GM12892 (cell line): ENCODE results near the gene ABI1.

Source experiments
- DNase-seq: peaks from one replicate; pipeline ENCODE4 v3.0.0; 2011; ENCODE audit not compliant: insufficient read length
- FAIRE-seq: peaks from 2 replicates; lab custom pipeline; 2011; peaks lifted over from hg19 to GRCh38; lab: Jason Lieb, UNC
- POLR2A ChIP-seq: IDR thresholded peaks from 2 replicates; pipeline ENCODE4 v1.6.1; 2011; ENCODE audit warnings: low read depth, low read length, control low read depth
- POLR2AphosphoS5 ChIP-seq: IDR thresholded peaks from 2 replicates; pipeline ENCODE4 v1.6.1; 2011; ENCODE audit warnings: low read depth, low read length, control low read depth
- TAF1 ChIP-seq: IDR thresholded peaks from 2 replicates; pipeline ENCODE4 v1.6.1; 2011; ENCODE audit warnings: low read depth, mild to moderate bottlenecking, control low read depth, low read length, borderline replicate concordance

ABI1 gene

DNA sequence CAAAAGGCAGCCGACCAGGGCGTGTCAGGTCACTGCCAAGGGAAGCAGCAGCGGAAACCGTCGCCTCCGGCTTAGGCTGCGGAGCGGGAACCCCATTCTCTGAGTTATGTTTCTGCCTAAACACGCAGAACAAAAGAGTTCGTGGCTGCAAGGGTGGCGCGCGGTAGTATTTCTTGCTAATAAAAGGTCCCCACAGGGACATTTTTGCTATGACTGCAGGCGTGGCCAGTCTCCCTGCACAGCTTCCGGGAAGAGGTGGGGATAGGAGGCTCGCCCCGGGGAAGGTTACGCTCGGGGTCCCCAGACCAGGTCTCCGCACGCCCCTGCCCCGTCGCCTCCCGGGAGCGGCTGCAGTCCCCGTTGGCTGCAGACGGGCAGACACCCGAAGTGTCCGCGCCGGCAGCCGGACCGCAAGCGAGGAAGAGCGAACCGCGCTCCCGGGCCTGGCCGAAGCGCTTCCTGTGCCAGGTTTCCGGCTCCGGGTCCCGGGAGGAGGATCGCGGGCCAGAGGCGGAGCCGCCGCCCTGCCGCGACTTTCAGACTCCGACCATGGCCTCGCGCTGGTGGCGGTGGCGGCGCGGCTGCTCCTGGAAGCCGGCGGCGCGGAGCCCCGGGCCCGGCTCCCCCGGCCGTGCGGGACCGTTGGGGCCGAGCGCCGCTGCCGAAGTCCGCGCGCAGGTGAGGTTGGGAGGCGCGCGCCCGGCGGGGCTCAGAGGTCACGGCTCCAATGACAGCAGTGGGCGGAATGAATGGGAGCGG lies 163.4 kb downstream of the ABI1 start, which contains the start of gene PDSS1:
Gene PDSS1 (plus strand): TSS at position 539 of the 759 bp plus-strand sequence. CDS start 11 bp downstream, at position 550.
- DNase-seq (peak; percentile 71), FAIRE-seq (peak; percentile 92)
- TF ChIP-seq TAF1 (peak; percentile 30), POLR2AphosphoS5 (peak; percentile 80), POLR2A (peak; percentile 88)

GRCh38 chr10:26696786-26697162 lies 164.0 kb downstream of the ABI1 start:
- no peak for DNase-seq
- FAIRE-seq, result no peak
- TF ChIP-seq POLR2A, result no peak
- TF ChIP-seq TAF1, result no peak
- TF ChIP-seq POLR2AphosphoS5, result no peak
